ENCODE data around the gene EFCAB5. TPM values are rescaled to one million over a fixed set of nuclear protein-coding genes. Genes with fewer than 3 reads are reported as not detected.

Gene EFCAB5
- total RNA-seq, 1 experiment from 2014 or later: 0.07 TPM

DNA sequence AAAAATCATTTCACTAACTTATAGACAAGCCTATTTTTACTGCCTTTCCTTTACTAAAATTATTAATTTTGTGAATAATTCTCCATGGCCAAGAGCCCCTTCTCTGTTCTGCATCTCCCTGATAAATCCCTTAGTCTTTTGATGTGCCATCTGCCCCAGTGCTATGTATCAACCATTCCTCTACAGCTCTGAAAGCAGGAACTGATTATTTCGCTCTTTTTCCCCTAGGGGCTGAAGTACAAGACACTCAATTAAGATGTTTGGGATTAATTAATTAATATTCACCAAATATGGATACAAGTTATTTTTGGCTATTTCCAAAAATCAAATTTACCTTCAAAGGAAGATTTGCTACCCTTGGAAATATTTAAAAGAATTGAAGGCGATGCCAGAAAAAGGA is 38.0 kb upstream of the EFCAB5 start:
- no peak overlapping the region for H3K27ac ChIP-seq (ENCODE audit: low read length)
- BruUV-seq (replicated peaks): no TSS peak
- TF ChIP-seq EZH2phosphoT487 (IDR thresholded peaks at IDR 0.05; ENCODE audit: borderline replicate concordance, low read length): no peak
- TF ChIP-seq, protein P1, sequence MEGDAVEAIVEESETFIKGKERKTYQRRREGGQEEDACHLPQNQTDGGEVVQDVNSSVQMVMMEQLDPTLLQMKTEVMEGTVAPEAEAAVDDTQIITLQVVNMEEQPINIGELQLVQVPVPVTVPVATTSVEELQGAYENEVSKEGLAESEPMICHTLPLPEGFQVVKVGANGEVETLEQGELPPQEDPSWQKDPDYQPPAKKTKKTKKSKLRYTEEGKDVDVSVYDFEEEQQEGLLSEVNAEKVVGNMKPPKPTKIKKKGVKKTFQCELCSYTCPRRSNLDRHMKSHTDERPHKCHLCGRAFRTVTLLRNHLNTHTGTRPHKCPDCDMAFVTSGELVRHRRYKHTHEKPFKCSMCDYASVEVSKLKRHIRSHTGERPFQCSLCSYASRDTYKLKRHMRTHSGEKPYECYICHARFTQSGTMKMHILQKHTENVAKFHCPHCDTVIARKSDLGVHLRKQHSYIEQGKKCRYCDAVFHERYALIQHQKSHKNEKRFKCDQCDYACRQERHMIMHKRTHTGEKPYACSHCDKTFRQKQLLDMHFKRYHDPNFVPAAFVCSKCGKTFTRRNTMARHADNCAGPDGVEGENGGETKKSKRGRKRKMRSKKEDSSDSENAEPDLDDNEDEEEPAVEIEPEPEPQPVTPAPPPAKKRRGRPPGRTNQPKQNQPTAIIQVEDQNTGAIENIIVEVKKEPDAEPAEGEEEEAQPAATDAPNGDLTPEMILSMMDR (conservative IDR thresholded peaks at IDR 0.05; ENCODE audit: low read depth, low read length): no peak
- ChIA-PET CTCF (no interaction called here), POLR2A (ENCODE audit: unreplicated experiment) (no interaction called here)
- H3K79me2 ChIP-seq (ENCODE audit: low read length): no peaks in the 10 kb centered on the region
- intact Hi-C loops (cut with micrococcal nuclease): no loop called here
- DNase-seq (no peak), ATAC-seq (no peak)
- no peaks in the 10 kb centered on the region for H4K20me1 ChIP-seq (ENCODE audit: low read length)
- H3K27me3 ChIP-seq (ENCODE audit: low read length): no peaks in the 10 kb centered on the region
- no peak overlapping the region for H2AFZ ChIP-seq (ENCODE audit: low read length)
- H3K4me3 ChIP-seq (ENCODE audit: low read length): no peak overlapping the region
- no peaks in the 10 kb centered on the region for H3K4me1 ChIP-seq (ENCODE audit: insufficient read depth, low read length)
- no peak overlapping the region for H3K9ac ChIP-seq (ENCODE audit: low read length)
- H3K36me3 ChIP-seq (ENCODE audit: low read depth, low read length): no peaks in the 10 kb centered on the region; the same call in 1 of the 2 replicates
- no peak overlapping the region for H3K4me2 ChIP-seq (ENCODE audit: low read length)
- H3K9me2 ChIP-seq (replicated peaks; ENCODE audit: low read length): no peaks in the 10 kb centered on the region
- no peaks in the 10 kb centered on the region for H3K9me3 ChIP-seq (ENCODE audit: low read length)
- H3F3A ChIP-seq (ENCODE audit: low read length, unreplicated experiment): no peaks in the 10 kb centered on the region

DNA sequence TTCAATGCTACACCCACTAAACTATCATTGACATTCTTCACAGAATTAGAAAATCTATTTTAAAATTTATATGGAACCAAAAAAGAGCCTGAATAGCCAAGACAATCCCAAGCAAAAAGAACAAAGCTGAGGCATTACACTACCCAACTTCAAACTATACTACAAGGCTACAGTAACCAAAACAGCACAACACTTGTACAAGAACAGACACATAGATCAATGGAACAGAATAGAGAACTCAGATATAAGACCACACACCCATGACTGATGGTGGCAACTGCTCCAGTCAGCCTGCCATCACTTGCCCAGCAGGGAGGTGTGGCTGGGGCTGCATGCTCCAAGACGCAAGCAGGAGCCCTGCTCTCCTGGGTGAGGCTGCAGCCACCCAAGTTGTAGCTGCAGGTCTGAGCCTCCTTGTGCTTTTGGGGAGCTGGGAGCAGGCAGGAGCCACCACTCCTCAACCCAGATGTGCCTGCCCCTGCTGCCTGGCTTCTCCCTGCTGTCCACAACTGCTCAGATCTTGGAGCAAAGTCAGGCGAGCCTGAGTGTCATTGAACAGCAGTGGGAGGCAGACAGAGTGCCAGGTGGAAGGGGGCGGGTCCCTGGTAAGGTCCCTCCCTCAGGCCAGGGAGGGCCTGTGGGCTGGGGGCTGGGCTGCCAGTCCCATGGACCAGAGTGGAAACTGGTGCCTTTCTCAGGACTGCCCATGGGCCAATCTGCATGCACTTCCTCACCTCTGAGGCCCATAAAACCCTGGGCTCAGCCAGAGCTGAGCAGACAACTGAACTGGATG is 36.2 kb upstream of the EFCAB5 start:
- Histone ChIP-seq H4K20me1 (ENCODE audit: low read length) (no peaks in the 10 kb centered on the region), H3K4me2 (ENCODE audit: low read length) (no peak overlapping the region), H3K9me2 (replicated peaks; ENCODE audit: low read length) (no peaks in the 10 kb centered on the region), H3K79me2 (ENCODE audit: low read length) (no peaks in the 10 kb centered on the region), H3K27ac (ENCODE audit: low read length) (no peak overlapping the region), H3K9ac (ENCODE audit: low read length) (no peak overlapping the region), H3K4me1 (ENCODE audit: insufficient read depth, low read length) (peaks cover 10% of the 10 kb centered on the region; the same call in 1 of the 2 replicates), H3K9me3 (ENCODE audit: low read length) (no peaks in the 10 kb centered on the region), H3K36me3 (ENCODE audit: low read depth, low read length) (no peaks in the 10 kb centered on the region; the same call in 1 of the 2 replicates), H3K4me3 (ENCODE audit: low read length) (no peak overlapping the region), H2AFZ (ENCODE audit: low read length) (no peak overlapping the region), H3F3A (ENCODE audit: low read length, unreplicated experiment) (no peaks in the 10 kb centered on the region), H3K27me3 (ENCODE audit: low read length) (no peaks in the 10 kb centered on the region)
- ATAC-seq (no peak), DNase-seq (no peak)
- no TSS peak for BruUV-seq (replicated peaks)
- intact Hi-C loops (cut with micrococcal nuclease): no loop called here
- ChIA-PET CTCF (no interaction called here), POLR2A (ENCODE audit: unreplicated experiment) (no interaction called here)
- TF ChIP-seq EZH2phosphoT487 (IDR thresholded peaks at IDR 0.05; ENCODE audit: borderline replicate concordance, low read length) (no peak), EZH2 (IDR thresholded peaks at IDR 0.05; ENCODE audit: low read length, unreplicated experiment) (no peak)
- TF ChIP-seq, protein P1 (conservative IDR thresholded peaks at IDR 0.05; ENCODE audit: low read depth, low read length): no peak

DNA sequence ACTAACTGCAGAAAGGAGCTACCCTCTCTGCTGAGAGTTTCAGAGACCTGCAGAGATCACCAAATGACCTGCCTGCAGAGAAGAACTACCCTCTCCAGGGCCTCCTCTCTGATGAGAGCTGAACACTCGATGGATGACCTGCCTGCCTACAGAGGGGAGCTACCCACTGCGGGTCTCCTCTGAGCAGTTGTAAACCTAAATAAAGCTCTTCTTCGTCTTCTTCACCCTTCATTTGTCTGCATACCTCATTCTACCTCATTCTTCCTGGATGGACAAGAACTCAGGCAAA is 35.6 kb upstream of the EFCAB5 start:
- Histone ChIP-seq H3K9me2 (replicated peaks; ENCODE audit: low read length) (no peaks in the 10 kb centered on the region), H3K27ac (ENCODE audit: low read length) (no peak overlapping the region), H3K9me3 (ENCODE audit: low read length) (no peaks in the 10 kb centered on the region), H3K79me2 (ENCODE audit: low read length) (no peaks in the 10 kb centered on the region), H3K4me2 (ENCODE audit: low read length) (no peak overlapping the region), H3F3A (ENCODE audit: low read length, unreplicated experiment) (no peaks in the 10 kb centered on the region), H2AFZ (ENCODE audit: low read length) (no peak overlapping the region), H3K9ac (ENCODE audit: low read length) (no peak overlapping the region), H3K4me3 (ENCODE audit: low read length) (no peak overlapping the region), H4K20me1 (ENCODE audit: low read length) (no peaks in the 10 kb centered on the region), H3K4me1 (ENCODE audit: insufficient read depth, low read length) (peaks cover 10% of the 10 kb centered on the region; the same call in 1 of the 2 replicates), H3K36me3 (ENCODE audit: low read depth, low read length) (no peaks in the 10 kb centered on the region; the same call in 1 of the 2 replicates), H3K27me3 (ENCODE audit: low read length) (no peaks in the 10 kb centered on the region)
- no TSS peak for BruUV-seq (replicated peaks)
- ATAC-seq: no peak
- TF ChIP-seq, protein P1 (conservative IDR thresholded peaks at IDR 0.05; ENCODE audit: low read depth, low read length): no peak
- TF ChIP-seq EZH2 (IDR thresholded peaks at IDR 0.05; ENCODE audit: low read length, unreplicated experiment): no peak
- TF ChIP-seq EZH2phosphoT487 (IDR thresholded peaks at IDR 0.05; ENCODE audit: borderline replicate concordance, low read length): no peak
- no peak for DNase-seq
- intact Hi-C loops (cut with micrococcal nuclease): no loop called here
- ChIA-PET CTCF (no interaction called here), POLR2A (ENCODE audit: unreplicated experiment) (no interaction called here)
